ENCODE measurements around the gene TEX22. TPM values are rescaled to one million over a fixed set of nuclear protein-coding genes. Genes with fewer than 3 reads are reported as not detected.

TEX22 gene
- total RNA-seq, 1 experiment from 2014 or later = 2.6 TPM

- Histone ChIP-seq H3K4me3 (no peak overlapping the region), H3K9me2 (ENCODE audit: insufficient read depth) (no peaks in the 10 kb centered on the region), H3K9me3 (ENCODE audit: insufficient read depth, low read depth) (no peaks in the 10 kb centered on the region), H3K27ac (no peak overlapping the region), H3K4me1 (replicated peaks; ENCODE audit: insufficient read depth) (peaks cover 11% of the 10 kb centered on the region), H2AFZ (no peak overlapping the region), H3K79me2 (ENCODE audit: low read depth) (no peaks in the 10 kb centered on the region), H3F3A (ENCODE audit: insufficient read depth, low read depth) (peaks cover 10% of the 10 kb centered on the region; the same call in 1 of the 2 replicates), H3K27me3 (ENCODE audit: insufficient read depth, low read depth) (no peaks in the 10 kb centered on the region), H4K20me1 (ENCODE audit: insufficient read depth) (peaks cover 4% of the 10 kb centered on the region), H3K4me2 (no peak overlapping the region), H3K36me3 (ENCODE audit: low read depth) (peaks cover 5% of the 10 kb centered on the region; the same call in 1 of the 2 replicates)
- BruUV-seq (replicated peaks) = no TSS peak
- ChIA-PET POLR2A (ENCODE audit: unreplicated experiment) (no interaction called here), CTCF (no interaction called here)
- no peak for DNase-seq
- TF ChIP-seq EZH2 (IDR thresholded peaks at IDR 0.05; ENCODE audit: low read depth) (no peak), CTCF (conservative IDR thresholded peaks at IDR 0.05) (no peak)
- intact Hi-C loops (cut with micrococcal nuclease; ENCODE audit: unreplicated experiment) = no loop called here
These were observed 62.3 kb downstream of the TEX22 start for GRCh38 chr14:105460616-105461015.

GRCh38 chr14:105461903-105462302, 63.6 kb downstream of the TEX22 start:
- ChIA-PET CTCF (no interaction called here), POLR2A (ENCODE audit: unreplicated experiment) (no interaction called here)
- Histone ChIP-seq H3K79me2 (ENCODE audit: low read depth) (no peaks in the 10 kb centered on the region), H3K36me3 (ENCODE audit: low read depth) (peaks cover 5% of the 10 kb centered on the region; the same call in 1 of the 2 replicates), H3F3A (ENCODE audit: insufficient read depth, low read depth) (peaks cover 14% of the 10 kb centered on the region; the same call in 1 of the 2 replicates), H3K9me3 (ENCODE audit: insufficient read depth, low read depth) (no peaks in the 10 kb centered on the region), H3K4me3 (no peak overlapping the region), H3K4me2 (no peak overlapping the region), H3K4me1 (replicated peaks; ENCODE audit: insufficient read depth) (peaks cover 24% of the 10 kb centered on the region), H4K20me1 (ENCODE audit: insufficient read depth) (peaks cover 9% of the 10 kb centered on the region), H3K27ac (no peak overlapping the region), H3K27me3 (ENCODE audit: insufficient read depth, low read depth) (no peaks in the 10 kb centered on the region), H3K9me2 (ENCODE audit: insufficient read depth) (no peaks in the 10 kb centered on the region), H2AFZ (no peak overlapping the region)
- intact Hi-C loops (cut with micrococcal nuclease; ENCODE audit: unreplicated experiment) = no loop called here
- no TSS peak for BruUV-seq (replicated peaks)
- TF ChIP-seq CTCF (conservative IDR thresholded peaks at IDR 0.05) (no peak), EZH2 (IDR thresholded peaks at IDR 0.05; ENCODE audit: low read depth) (no peak)
- DNase-seq = no peak

Other genes starting within 250 kb of the TEX22 start
- gene JAG2, start 229.8 kb upstream of the TEX22 start, total RNA-seq (2021) = 17.8 and 20.5 TPM in 2 replicates
- gene NUDT14, start 217.2 kb upstream of the TEX22 start, total RNA-seq (2021) = 37.0 and 47.9 TPM in 2 replicates
- gene BTBD6, start 150.0 kb upstream of the TEX22 start, total RNA-seq (2021) = 9.0 and 12.2 TPM in 2 replicates
- 24.8 and 31.2 TPM in 2 replicates for gene BRF1, start 97.5 kb upstream of the TEX22 start, total RNA-seq (2021)
- gene PACS2, start 83.8 kb upstream of the TEX22 start, total RNA-seq (2021) = 43.3 and 52.2 TPM in 2 replicates
- gene MTA1, start 21.3 kb downstream of the TEX22 start, total RNA-seq (2021) = 124 and 147 TPM in 2 replicates
- gene CRIP2, start 76.3 kb downstream of the TEX22 start, total RNA-seq (2021) = 42.5 and 50.2 TPM in 2 replicates
- gene CRIP1, start 88.3 kb downstream of the TEX22 start, total RNA-seq (2021) = 296 and 374 TPM in 2 replicates
- 21.2 and 31.9 TPM in 2 replicates for gene TEDC1, start 92.7 kb downstream of the TEX22 start, total RNA-seq (2021)
- gene TMEM121, start 128.0 kb downstream of the TEX22 start, total RNA-seq (2021) = 1.0 and 1.1 TPM in 2 replicates

All from PC-9 (cell line).